Ovary (tissue), 9 donors: ENCODE data around the gene NPY5R. TPM values are rescaled to one million over a fixed set of nuclear protein-coding genes. Genes with fewer than 3 reads are reported as not detected.

Source experiments
- DNase-seq, 5 donors: peaks; one replicate each; pipeline ENCODE4 v3.0.0-alpha.2; 2019 to 2020
- H3K27ac ChIP-seq, 2 donors: fragments of 200-600 bp; one replicate each; pipeline versions ENCODE4 v1.5.1 to v1.8.0; 2019 to 2022
- H3K27me3 ChIP-seq: fragments of 200-600 bp; one replicate; pipeline ENCODE4 v1.8.0; 2022
- H3K36me3 ChIP-seq: fragments of 200-600 bp; sonication (generic); one replicate; pipeline ENCODE4 v1.5.1; 2019
- H3K4me1 ChIP-seq: one replicate; pipeline ENCODE4 v1.8.1; 2013; ENCODE audit warnings: mild to moderate bottlenecking, moderate library complexity; ENCODE audit not compliant: insufficient read depth
- H3K4me3 ChIP-seq: fragments of 200-600 bp; sonication (generic); one replicate; pipeline ENCODE4 v1.5.1; 2017
- H3K9me3 ChIP-seq, 2 donors: fragments of 200-600 bp in 1 of 2; sonication (generic) in 1 of 2; one replicate each; pipeline versions ENCODE4 v1.5.1 to v1.8.1; 2013 to 2019; ENCODE audit warnings: mild to moderate bottlenecking in 1 of 2, moderate library complexity in 1 of 2
- CTCF ChIP-seq, 3 donors: fragments of 450-650 bp in 2 of 3; fragments of 200-600 bp in 1 of 3; IDR thresholded peaks; one replicate each; pipeline versions ENCODE4 v1.5.1 to v1.8.0; 2016 to 2022; ENCODE audit warnings: antibody characterized with exemption in 3 of 3, mild to moderate bottlenecking in 1 of 3
- EP300 ChIP-seq: sonication (generic); formaldehyde crosslinking; IDR thresholded peaks from one replicate; pipeline ENCODE4 v1.6.1; 2017; ENCODE audit warnings: antibody characterized with exemption
- POLR2A ChIP-seq: fragments of 450-650 bp; IDR thresholded peaks from one replicate; pipeline ENCODE4 v1.6.1; 2017; ENCODE audit warnings: antibody characterized with exemption, mild to moderate bottlenecking, moderate library complexity
- WGBS, 3 donors: extraction: QIAGEN DNeasy Blood & Tissue Kit in 1 of 3; methylation state at CpG; one replicate each; pipeline versions ENCODE4 v1.1.5 to v1.1.7; 2013 to 2017; 5-methylcytosine and 5-hydroxymethylcytosine counted together
- intact Hi-C, 4 donors: fragments of 100-400 bp; cut with DNase I; formaldehyde crosslinking; loops; one replicate each; pipeline versions ENCODE4 v1.11.0 to v1.15.1; 2022 to 2023
- polyA plus RNA-seq, 2 donors: library from polyadenylated mRNA; stranded (reverse); fragments of 200-250 nt in 1 of 2; fragments of 350-450 nt in 1 of 2; fragmentation: Illumina TruSeq in 1 of 2; extraction: RNeasy Lipid Tissue Mini Kit (QIAGEN cat#74804) in 1 of 2; gene quantifications; one replicate each; pipeline ENCODE4 v1.2.3, GENCODE V29; 2013 to 2014
- total RNA-seq, 7 donors: library from RNA; depleted of rRNA in 2 of 7; stranded (reverse); fragments of >200 nt in 2 of 7; fragmentation: NEBNext Ultra II Directional in 3 of 7; extraction: Animal tissue kit (Norgen Biotek cat#: 25700) in 3 of 7; gene quantifications; one replicate each; pipeline versions ENCODE4 v1.1.0 to v1.2.4, GENCODE V29; 2016 to 2023
- donor health status: DM: no; HTN: no; CAD: no; lungs with moderate emphysema.
- donor health status: DM: no; HTN: no; CAD: no.
- donor health status: Bipolar disorder and iron deficiency.
- donor health status: DM: yes; HTN: yes; CAD: no.
- donor health status: DM: no; HTN: no; CAD: no.
- donor health status: DM: yes; HTN: yes; CAD: no.

NPY5R gene
- total and polyA plus RNA-seq, 9 donors: 0.17 to 1.8 (median 0.43) TPM; not detected in 5

DNA sequence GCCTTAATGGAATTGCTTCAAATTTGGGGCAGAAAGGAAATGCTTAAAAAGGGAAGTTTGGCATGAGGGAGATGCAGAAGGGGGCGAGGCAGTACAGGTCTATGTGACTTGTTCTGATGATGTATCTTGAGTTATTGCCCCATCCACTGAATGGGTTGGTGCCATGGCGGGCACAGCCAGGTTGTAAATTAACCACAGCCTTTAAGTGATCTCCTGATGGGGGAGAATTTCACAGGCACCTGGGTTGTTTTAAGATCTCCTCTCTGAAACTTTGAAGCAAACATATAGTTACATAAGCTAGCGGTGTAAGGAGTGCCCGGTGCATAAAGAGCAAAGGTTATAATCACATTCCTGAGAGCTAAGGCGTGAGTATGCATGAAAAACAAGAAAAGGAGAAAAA is 37.0 kb downstream of the NPY5R start:
- no peak overlapping the region for H3K4me3 ChIP-seq
- H3K27me3 ChIP-seq: no peaks in the 10 kb centered on the region
- H3K9me3 ChIP-seq: no peaks in the 10 kb centered on the region
- TF ChIP-seq POLR2A: no peak
- TF ChIP-seq CTCF (IDR thresholded peaks at IDR 0.05): no peak
- intact Hi-C loops: no loop called here
- no peaks in the 10 kb centered on the region for H3K36me3 ChIP-seq
- no peak overlapping the region for H3K27ac ChIP-seq
- no peaks in the 10 kb centered on the region for H3K4me1 ChIP-seq
- DNase-seq: no peak
- 35 to 60% (median 42%) methylated on average over 5 of the region's 5 CpGs for WGBS, 3 donors

DNA sequence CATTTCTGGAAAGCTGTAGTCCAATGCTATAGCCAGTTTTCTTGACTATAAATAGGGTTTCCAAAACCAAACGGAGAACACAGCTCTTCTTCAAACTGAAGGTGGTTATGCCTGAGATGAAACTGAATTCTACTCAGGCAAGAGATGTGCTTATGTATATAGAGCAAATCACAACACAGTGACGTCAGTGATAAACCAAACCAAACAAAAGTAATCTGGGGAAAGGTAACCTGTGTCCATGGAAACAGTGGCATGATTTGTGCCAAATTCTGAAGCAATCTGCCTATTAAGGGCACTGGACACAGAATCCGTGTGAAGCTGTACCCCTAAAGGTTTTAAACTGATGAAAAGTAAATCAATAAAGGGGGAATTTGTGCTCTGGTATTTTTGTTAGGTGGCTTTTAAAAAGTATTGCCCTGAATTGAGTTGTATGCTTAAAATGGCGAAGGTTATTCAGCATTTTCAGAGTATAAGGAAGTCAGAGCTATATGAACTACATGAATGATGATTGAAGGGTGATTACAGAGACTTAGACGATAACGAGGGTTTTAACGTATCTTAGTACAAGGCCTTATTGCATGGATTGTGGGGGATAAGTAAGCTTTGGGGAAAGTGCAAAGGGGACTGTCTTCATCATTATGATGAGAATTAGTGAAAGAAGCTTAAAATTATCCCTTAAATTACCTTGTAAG is 38.6 kb downstream of the NPY5R start:
- Histone ChIP-seq H3K4me1 (no peaks in the 10 kb centered on the region), H3K27ac (no peak overlapping the region), H3K36me3 (no peaks in the 10 kb centered on the region), H3K9me3 (no peaks in the 10 kb centered on the region), H3K27me3 (no peaks in the 10 kb centered on the region), H3K4me3 (no peak overlapping the region)
- WGBS, 3 donors: 78 to 84% (median 81%) methylated on average over 7 of the region's 7 CpGs
- no peak for TF ChIP-seq CTCF (IDR thresholded peaks at IDR 0.05)
- no peak for TF ChIP-seq POLR2A
- no peak for TF ChIP-seq EP300
- DNase-seq: no peak
- intact Hi-C loops: no loop called here

DNA sequence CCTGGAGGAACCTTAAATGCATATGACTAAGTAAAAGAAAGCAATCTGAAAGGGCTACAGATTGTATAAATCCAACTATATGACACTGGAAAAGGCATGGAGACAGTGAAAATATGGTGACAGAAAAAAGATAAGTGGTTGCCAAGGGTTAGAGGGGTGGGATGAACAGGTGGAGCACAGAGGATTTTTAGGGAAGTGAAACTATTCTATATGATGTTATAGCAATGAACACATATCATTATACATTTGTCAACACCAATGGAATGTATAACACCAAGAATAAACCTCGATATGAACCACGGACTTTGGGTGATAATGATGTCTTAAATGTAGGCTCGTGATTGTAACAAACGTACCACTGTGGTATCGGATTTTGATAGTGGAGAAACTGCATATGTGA is 40.7 kb downstream of the NPY5R start:
- intact Hi-C loops: no loop called here
- TF ChIP-seq POLR2A (no peak), EP300 (no peak), CTCF (IDR thresholded peaks at IDR 0.05) (no peak)
- no peak for DNase-seq

DNA sequence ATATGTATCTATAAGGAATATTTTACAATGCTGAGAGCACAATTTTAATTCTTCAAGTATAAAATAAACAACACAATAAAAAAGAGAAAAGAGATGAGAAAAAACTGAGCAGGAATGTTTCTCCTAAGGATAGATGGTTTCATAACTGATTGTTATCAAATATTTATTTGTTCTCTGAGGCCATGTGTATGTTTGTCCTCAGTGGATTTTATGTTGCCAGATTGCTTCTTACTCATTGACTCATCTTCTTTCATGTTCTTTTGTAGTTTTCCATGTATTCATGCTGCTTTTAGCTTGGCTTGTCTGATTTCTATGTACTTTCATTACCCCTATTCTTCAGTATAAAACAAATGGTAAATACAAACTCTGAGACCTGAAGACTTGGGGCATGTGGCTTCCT is 41.2 kb downstream of the NPY5R start:
- no peaks in the 10 kb centered on the region for H3K4me1 ChIP-seq
- no peak for DNase-seq
- no peaks in the 10 kb centered on the region for H3K9me3 ChIP-seq
- no peaks in the 10 kb centered on the region for H3K27me3 ChIP-seq
- H3K36me3 ChIP-seq: no peaks in the 10 kb centered on the region
- no peak overlapping the region for H3K27ac ChIP-seq
- H3K4me3 ChIP-seq: no peak overlapping the region
- intact Hi-C loops: no loop called here
- TF ChIP-seq EP300 (no peak), POLR2A (no peak), CTCF (IDR thresholded peaks at IDR 0.05) (no peak)

More for the DNA sequence above, 40.7 kb downstream of the NPY5R start:
- Histone ChIP-seq H3K27me3 (no peaks in the 10 kb centered on the region), H3K27ac (no peak overlapping the region), H3K4me3 (no peak overlapping the region), H3K9me3 (no peaks in the 10 kb centered on the region), H3K4me1 (no peaks in the 10 kb centered on the region), H3K36me3 (no peaks in the 10 kb centered on the region)
- 71 to 84% (median 75%) methylated on average over 5 of the region's 5 CpGs for WGBS, 3 donors
